ENCODE results near the gene ATG4B. TPM values are rescaled to one million over a fixed set of nuclear protein-coding genes. Genes with fewer than 3 reads are reported as not detected.

The ATG4B gene
- total RNA-seq, 4 donors from 2014 or later, result 39.1 to 76.0 (median 55.3) TPM

DNA sequence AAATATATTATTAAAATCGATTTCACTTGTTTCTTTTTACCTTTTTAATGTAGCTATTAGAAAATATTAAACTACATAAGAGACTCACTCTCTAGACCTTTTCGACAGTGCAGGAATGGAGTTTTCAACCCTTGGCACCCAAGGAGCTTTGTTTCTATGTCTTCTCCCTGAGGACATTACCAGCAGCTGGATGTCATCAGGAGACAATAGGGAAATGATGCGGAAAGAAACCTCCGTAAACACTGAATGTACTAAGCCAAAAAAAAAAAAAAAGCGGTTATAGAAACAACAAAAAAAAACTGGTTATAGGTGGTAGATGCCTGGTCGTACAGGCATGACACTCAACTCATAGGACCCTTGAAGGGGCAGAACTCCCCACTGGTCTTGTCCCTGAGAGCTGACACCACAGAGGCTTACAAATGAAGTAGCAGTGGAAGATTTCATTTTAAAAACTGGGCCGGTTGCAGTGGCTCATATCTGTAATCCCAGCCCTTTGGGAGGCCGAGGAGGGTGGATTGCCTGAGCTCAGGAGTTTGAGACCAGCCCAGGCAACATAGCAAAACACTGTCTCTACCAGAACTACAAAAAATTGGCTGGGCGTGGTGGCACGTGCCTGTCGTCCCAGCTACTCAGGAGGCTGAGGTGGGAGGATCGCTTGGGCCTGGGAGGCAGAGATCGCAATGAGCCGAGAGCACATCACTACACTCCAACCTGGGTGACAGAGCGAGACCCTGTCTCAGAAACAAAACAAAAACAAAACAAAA is 24.3 kb upstream of the ATG4B start:
- DNase-seq (ENCODE audit: extremely low spot score), result no peak
- H3K36me3 ChIP-seq, result peaks cover 0 to 6% (median 0%) of the 10 kb centered on the region in 4 donors
- TF ChIP-seq, protein P1, sequence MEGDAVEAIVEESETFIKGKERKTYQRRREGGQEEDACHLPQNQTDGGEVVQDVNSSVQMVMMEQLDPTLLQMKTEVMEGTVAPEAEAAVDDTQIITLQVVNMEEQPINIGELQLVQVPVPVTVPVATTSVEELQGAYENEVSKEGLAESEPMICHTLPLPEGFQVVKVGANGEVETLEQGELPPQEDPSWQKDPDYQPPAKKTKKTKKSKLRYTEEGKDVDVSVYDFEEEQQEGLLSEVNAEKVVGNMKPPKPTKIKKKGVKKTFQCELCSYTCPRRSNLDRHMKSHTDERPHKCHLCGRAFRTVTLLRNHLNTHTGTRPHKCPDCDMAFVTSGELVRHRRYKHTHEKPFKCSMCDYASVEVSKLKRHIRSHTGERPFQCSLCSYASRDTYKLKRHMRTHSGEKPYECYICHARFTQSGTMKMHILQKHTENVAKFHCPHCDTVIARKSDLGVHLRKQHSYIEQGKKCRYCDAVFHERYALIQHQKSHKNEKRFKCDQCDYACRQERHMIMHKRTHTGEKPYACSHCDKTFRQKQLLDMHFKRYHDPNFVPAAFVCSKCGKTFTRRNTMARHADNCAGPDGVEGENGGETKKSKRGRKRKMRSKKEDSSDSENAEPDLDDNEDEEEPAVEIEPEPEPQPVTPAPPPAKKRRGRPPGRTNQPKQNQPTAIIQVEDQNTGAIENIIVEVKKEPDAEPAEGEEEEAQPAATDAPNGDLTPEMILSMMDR (IDR thresholded peaks at IDR 0.05), result no peak
- TF ChIP-seq POLR2AphosphoS5 (IDR thresholded peaks at IDR 0.05) (no peak), EP300 (IDR thresholded peaks at IDR 0.05) (no peak), POLR2A (IDR thresholded peaks at IDR 0.05; ENCODE audit: low read depth) (no peak)
- intact Hi-C loops (cut with DNase I), result loop anchor here (5.0 kb wide), 1 partner anchor 106 kb away; the partner anchor contains the start of gene STK25
- no peaks in the 10 kb centered on the region for H3K27me3 ChIP-seq
- no peaks in the 10 kb centered on the region for H3K9me3 ChIP-seq
- H3K27ac ChIP-seq (replicated peaks in 1 of 4), result peak overlapping the region; percentile 36 to 66 (median 48)
- 74% methylated on average over 15 of the region's 15 CpGs for WGBS
- H3K4me3 ChIP-seq, result no peak overlapping the region
- peaks cover 21 to 61% (median 41%) of the 10 kb centered on the region in 4 donors for H3K4me1 ChIP-seq

DNA sequence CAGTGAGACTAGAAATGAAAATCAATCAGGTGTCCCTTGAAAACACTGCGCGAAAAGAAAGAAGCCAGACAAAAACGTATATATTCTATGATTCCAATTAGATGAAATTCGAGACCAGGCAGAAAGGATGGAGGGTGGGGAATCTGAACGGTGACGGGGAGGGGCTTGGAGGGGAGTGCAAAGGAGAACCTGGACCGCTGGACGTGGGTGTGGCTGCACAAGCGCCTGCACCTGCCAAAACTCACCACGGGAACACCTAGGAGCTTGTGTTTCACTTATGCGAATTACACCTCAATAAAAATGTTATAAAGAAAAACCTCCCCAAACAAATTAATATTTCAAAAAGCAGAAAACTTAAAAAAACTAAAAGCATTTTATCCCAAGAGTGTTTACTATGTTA is 22.5 kb upstream of the ATG4B start:
- Histone ChIP-seq H3K27me3 (no peaks in the 10 kb centered on the region), H3K27ac (replicated peaks in 1 of 4) (no peak overlapping the region), H3K9me3 (no peaks in the 10 kb centered on the region), H3K4me1 (peaks cover 18 to 45% (median 32%) of the 10 kb centered on the region in 4 donors), H3K36me3 (peaks cover 0 to 16% (median 3%) of the 10 kb centered on the region in 4 donors), H3K4me3 (no peak overlapping the region)
- intact Hi-C loops (cut with DNase I), result no loop called here
- TF ChIP-seq EP300 (IDR thresholded peaks at IDR 0.05) (no peak), POLR2A (IDR thresholded peaks at IDR 0.05; ENCODE audit: low read depth) (no peak), POLR2AphosphoS5 (IDR thresholded peaks at IDR 0.05) (no peak)
- TF ChIP-seq, protein P1 (IDR thresholded peaks at IDR 0.05), result no peak
- WGBS, result 87% methylated on average over 11 of the region's 11 CpGs
- DNase-seq (ENCODE audit: extremely low spot score), result no peak

- TF ChIP-seq, protein P1 (IDR thresholded peaks at IDR 0.05), result no peak
- TF ChIP-seq POLR2A (IDR thresholded peaks at IDR 0.05; ENCODE audit: low read depth) (no peak), EP300 (IDR thresholded peaks at IDR 0.05) (no peak), POLR2AphosphoS5 (IDR thresholded peaks at IDR 0.05) (no peak)
- DNase-seq (ENCODE audit: extremely low spot score), result no peak
- Histone ChIP-seq H3K4me1 (peaks cover 13 to 40% (median 30%) of the 10 kb centered on the region in 4 donors), H3K27ac (replicated peaks in 1 of 4) (no peak overlapping the region), H3K27me3 (no peaks in the 10 kb centered on the region), H3K9me3 (no peaks in the 10 kb centered on the region), H3K36me3 (peaks cover 0 to 16% (median 3%) of the 10 kb centered on the region in 4 donors), H3K4me3 (no peak overlapping the region)
- WGBS, result 97% methylated on average over 16 of the region's 16 CpGs
- intact Hi-C loops (cut with DNase I), result no loop called here
These were observed 21.9 kb upstream of the ATG4B start for GRCh38 chr2:241615522-241616052.

DNA sequence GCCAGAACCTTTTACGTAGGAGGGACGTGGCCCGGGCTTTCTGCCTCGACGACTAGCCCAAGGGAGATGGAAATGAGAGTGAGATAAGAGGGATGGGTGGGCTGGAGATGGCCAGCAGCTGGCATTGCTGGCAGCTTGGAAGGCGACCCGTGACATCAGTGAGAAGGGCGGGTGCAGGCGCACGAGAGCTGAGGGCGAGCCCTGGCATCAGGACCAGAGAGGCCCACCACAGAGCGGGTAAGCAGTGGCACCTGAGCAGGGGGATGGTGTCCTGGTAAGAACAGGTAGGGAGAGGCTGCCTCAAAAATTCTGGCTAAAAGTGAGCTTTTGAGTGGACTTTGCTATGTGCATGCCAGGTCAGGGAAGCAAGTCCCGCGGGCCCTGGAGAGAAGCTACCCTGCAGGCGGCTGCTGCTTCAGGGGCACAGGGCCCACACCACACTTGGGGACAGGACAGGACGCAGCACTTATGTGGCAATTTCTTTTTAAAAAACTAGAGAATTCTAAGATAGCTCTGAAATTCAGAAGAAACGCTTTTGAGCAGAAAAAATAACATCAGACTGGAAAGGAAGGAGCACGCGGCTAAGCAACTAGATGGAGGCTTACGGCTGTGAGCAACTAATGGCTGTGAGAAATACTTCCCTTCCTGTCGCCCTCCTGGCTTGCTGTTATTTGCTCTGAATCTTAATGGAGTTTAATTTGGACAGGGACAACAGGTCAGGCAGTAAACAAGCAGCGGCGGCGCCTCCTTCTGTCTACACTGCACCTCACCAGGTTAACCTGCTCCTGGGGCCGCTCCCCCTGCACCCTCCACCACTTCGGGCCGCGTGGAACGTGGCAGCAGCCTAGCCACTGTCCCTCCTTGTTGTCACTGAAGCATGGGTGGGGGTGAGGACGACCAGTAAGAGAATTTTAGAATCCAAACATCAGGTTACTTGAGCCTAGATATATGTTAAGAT is 21.0 kb upstream of the ATG4B start:
- H3K4me1 ChIP-seq, result peaks cover 8 to 31% (median 26%) of the 10 kb centered on the region in 4 donors
- 90% methylated on average over 30 of the region's 30 CpGs for WGBS
- peaks cover 0 to 16% (median 3%) of the 10 kb centered on the region in 4 donors for H3K36me3 ChIP-seq
- H3K27ac ChIP-seq (replicated peaks in 1 of 4), result no peak overlapping the region
- no peak for DNase-seq (ENCODE audit: extremely low spot score)
- no peak for TF ChIP-seq EP300 (IDR thresholded peaks at IDR 0.05)
- TF ChIP-seq, protein P1 (IDR thresholded peaks at IDR 0.05), result no peak
- TF ChIP-seq POLR2AphosphoS5 (IDR thresholded peaks at IDR 0.05), result no peak
- no peak for TF ChIP-seq POLR2A (IDR thresholded peaks at IDR 0.05; ENCODE audit: low read depth)
- no peaks in the 10 kb centered on the region for H3K9me3 ChIP-seq
- H3K27me3 ChIP-seq, result no peaks in the 10 kb centered on the region
- intact Hi-C loops (cut with DNase I), result no loop called here
- H3K4me3 ChIP-seq, result peak overlapping the region in 1 of 4 donors; percentile 20

Measured in esophagus muscularis mucosa (tissue), 4 donors.